ENCODE measurements around the gene ELOVL1.

DNA sequence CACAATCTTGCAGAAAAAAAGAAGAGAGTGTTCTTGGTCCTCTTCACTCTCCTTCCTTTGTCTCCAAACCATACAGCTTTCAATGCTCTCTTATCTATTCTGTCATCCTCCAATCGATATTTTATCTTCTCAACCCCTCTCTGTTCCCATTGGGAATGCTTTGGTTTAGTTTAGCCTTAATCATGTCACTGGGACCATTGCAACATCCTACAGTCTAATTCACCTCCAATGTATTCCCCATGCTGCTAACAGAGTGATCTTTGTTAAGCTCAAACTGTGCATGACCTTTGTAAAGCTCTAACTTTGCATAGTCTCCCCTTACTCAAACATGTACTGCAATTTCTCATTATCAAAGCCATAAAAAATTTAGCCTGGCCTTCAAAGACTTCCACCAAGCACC lies 27.3 kb downstream of the ELOVL1 start:
- TF ChIP-seq, protein P1, sequence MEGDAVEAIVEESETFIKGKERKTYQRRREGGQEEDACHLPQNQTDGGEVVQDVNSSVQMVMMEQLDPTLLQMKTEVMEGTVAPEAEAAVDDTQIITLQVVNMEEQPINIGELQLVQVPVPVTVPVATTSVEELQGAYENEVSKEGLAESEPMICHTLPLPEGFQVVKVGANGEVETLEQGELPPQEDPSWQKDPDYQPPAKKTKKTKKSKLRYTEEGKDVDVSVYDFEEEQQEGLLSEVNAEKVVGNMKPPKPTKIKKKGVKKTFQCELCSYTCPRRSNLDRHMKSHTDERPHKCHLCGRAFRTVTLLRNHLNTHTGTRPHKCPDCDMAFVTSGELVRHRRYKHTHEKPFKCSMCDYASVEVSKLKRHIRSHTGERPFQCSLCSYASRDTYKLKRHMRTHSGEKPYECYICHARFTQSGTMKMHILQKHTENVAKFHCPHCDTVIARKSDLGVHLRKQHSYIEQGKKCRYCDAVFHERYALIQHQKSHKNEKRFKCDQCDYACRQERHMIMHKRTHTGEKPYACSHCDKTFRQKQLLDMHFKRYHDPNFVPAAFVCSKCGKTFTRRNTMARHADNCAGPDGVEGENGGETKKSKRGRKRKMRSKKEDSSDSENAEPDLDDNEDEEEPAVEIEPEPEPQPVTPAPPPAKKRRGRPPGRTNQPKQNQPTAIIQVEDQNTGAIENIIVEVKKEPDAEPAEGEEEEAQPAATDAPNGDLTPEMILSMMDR (IDR thresholded peaks at IDR 0.05 in 2 of 3, conservative IDR thresholded peaks at IDR 0.05 in 1 of 3; ENCODE audit: borderline replicate concordance in 1 of 3, insufficient read depth in 1 of 3, low read depth in 2 of 3, low read length in 2 of 3): no peak
- TF ChIP-seq POLR2A (IDR thresholded peaks at IDR 0.05; ENCODE audit: borderline replicate concordance, extremely low read depth, insufficient read depth, insufficient read length) (no peak), ZNF274 (IDR thresholded peaks at IDR 0.05; ENCODE audit: low read depth, low read length) (no peak), RAD21 (IDR thresholded peaks at IDR 0.05; ENCODE audit: low read depth) (no peak), SRF (IDR thresholded peaks at IDR 0.05; ENCODE audit: low read depth) (no peak), YY1 (IDR thresholded peaks at IDR 0.05; ENCODE audit: extremely low read depth, insufficient replicate concordance, low read depth, low read length) (no peak), TCF7L2 (IDR thresholded peaks at IDR 0.05; ENCODE audit: borderline replicate concordance, extremely low read depth, insufficient read depth, insufficient read length) (no peak), ZBTB33 (IDR thresholded peaks at IDR 0.05; ENCODE audit: extremely low read depth, insufficient replicate concordance, low read length) (no peak), FOSL1 (IDR thresholded peaks at IDR 0.05; ENCODE audit: low read depth) (no peak), POLR2AphosphoS5 (IDR thresholded peaks at IDR 0.05; ENCODE audit: low read depth, low read length) (no peak)
- TF ChIP-seq, protein P2, sequence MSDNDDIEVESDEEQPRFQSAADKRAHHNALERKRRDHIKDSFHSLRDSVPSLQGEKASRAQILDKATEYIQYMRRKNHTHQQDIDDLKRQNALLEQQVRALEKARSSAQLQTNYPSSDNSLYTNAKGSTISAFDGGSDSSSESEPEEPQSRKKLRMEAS (IDR thresholded peaks at IDR 0.05): no peak
